HCEC 1CT (cell line): ENCODE results near the gene CARD9.
A peak's percentile ranks its signal among the peaks of the same experiment; 100 is the strongest.
"Not testable (repeated sequence)": the region's sequence is repeated elsewhere in the genome, so short reads cannot be mapped to it uniquely, and the experiment has no call there.

Experiments
- DNase-seq: peaks from one replicate; pipeline ENCODE4 v3.0.0-alpha.2; 2017

CARD9 gene

DNA sequence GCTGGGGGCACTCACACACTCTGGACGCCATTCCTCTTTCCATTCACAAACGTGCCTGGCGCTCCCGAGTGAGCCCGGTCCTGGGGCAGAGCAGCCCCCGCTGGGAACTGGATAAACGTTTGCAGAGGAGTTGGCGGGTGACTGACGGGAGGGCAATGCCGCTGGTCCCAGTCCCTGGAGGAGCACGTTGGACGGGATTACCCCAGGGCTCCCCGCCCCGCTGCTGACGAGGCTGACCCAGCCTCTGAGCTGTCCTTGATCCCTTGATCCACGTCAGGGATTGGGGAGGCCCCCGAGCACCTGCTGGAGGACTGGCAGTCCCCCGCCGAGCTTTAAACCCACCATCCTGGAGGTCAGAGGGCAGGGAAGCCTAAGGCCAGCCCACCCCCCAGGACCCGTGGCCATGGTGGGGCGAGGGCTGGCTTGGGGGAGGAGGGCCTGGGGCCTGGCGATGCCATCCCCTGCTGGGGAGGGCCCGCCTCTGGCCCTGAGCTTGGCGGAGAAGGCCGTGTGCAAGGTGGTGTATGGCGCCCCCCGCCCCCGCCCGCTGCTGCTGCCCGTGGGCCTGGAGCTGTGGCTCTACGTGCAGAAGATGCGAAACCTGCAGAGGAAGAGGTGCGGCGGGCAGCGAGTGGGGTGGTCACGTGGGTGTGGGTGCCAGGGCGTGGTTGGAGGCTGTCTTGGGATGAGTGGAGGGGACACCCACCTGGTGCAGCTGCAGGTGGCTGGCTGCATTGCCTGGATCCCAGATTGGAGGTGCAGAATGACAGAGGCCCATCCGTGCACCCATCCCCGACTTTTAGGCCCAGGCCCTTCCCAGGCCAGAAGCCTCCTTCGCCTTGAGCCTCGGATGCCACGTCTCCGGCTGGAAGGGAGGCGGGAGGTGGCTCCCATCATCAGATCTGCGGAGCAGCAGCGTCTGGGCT, 41.6 kb downstream of the CARD9 start:
- DNase-seq = no peak

GRCh38 chr9:136331030-136331429, 42.4 kb downstream of the CARD9 start:
- DNase-seq = no peak

DNA sequence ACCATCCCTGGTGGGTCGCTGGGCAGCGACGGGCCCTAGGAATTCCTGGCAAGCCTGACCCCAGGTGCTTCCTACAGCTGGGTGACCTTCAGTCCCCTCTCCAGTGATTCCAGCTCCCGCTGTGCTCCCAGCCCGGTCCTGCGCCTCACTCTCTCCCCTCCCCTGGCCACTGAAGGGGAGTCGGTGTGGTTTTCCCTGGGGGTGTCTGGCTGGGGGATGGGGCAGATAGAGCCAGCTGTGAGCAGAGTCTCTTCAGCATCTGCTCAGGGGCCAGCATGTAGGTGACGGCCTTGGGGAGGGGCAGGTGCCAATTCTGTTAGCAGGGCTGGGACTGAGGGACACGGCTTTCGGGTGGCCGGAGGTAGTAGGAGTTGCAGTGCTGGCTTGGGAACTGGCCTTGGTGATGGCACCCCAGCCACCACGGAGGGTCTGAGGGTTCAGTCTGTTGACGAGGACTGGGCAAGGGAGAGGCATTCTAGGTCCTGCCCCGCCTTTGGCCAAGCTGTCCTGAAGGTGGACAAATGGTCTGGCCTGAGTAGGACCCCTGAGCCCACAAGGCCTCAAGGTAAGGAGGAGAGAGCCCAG, 43.0 kb downstream of the CARD9 start:
- no peak for DNase-seq

GRCh38 chr9:136329636-136330405, 43.6 kb downstream of the CARD9 start:
- DNase-seq = no peak

- DNase-seq = no peak
These were observed 44.2 kb downstream of the CARD9 start for GRCh38 chr9:136329211-136329627.

DNA sequence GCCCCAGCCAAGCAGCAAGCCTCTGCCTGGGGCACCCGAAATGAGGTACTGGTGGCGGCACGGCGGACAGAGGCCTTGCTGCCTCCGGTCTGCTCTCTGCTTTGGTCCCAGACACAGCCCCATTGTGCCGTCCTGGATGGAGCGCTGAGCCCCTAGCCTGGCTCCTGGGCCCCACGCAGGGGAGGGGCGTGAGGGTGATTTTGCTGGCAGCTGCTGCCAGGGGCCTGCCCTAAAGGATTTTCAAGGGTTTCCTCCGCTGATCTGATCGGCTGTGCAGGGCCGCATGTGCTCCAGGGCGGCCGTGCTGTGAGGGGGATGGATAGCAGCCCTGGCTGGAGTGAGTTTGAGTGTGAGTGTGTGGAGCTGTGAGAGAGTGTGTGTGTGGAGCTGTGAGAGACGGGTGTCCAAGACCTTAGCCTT, 44.8 kb downstream of the CARD9 start:
- no peak for DNase-seq

DNA sequence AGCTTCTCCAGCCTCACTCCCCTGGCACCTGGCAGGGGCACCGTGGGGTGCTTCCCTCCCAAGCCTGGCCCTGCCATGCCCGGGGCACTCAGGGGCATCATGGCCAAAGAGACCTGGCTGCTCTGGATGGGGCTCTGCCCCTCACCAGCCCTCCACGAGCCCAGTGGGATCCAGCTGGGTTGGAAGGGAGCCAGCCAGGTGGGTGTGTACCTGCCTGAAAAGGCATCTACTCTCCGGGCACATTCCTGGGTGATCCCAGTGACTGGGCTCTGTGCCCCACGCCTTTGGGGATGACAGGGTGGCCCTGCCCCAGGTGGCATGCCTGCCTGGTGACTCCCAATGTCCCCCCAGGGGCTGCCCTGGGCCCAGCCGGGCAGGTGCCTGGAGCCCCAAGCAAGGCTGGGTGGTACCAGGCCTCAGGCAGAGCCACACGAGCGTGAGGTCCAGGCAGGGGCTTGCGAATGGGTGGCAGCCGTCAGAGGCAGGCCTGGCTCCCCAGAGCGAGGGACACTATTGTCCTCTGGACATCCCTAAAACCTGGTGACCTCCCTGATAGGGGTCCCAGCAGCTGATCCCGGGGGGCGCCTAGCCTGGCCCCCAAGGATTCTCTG, 45.4 kb downstream of the CARD9 start:
- DNase-seq = no peak

GRCh38 chr9:136327304-136327974, 46.0 kb downstream of the CARD9 start, which contains the start of gene GPSM1:
Gene GPSM1, plus strand, starts transcription at chr9:136327539. Its CDS starts 157 bp downstream, at chr9:136327696.
- DNase-seq = peak; percentile 27

DNA sequence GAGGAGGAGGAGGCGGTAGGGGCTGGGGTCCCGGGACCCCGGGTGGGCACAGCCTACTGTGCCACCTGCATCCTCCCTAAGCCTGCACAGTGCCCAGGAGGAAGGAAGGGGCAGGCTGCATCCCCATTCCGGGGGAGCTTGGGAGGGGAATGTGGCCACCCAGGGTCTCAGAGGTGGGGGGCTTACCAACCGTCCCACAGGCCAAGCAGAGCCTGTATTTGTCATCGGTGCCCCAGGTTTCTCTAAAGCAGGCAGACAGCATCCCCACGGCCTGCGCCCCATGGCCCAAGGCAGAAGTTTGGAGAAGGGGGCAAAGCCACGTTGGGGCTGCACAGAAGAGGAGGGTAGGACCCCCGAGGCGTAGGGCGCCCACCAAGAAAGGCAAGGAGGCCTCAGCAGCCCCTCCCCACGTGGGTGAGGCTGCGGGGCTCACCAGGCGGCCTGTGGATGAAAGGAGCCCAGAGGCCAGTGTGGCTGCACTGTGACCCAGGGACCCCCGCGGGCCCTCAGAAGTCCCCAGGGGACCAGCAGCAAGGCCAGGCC, 46.6 kb downstream of the CARD9 start:
- no peak for DNase-seq

GRCh38 chr9:136326061-136326760, 47.3 kb downstream of the CARD9 start:
- no peak for DNase-seq

DNA sequence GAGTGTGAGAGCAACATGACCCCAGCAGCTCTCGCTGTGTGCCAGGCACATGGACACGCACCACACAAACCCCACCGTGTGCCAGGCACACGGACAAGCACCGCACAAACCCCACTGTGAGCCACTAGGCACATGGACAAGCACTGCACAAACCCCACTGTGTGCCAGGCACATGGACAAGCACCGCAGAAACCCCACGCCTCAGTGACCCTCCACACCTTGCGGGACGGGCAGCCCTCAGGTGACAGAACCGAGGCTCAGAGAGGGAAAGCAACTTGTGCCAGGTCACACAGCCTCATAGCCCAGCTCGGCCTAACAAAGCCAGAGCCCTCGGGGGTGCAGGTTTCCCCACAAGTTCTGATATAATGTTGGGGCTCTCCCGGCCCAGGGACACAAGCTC, 48.1 kb downstream of the CARD9 start:
- no peak for DNase-seq

GRCh38 chr9:136324501-136325300, 48.8 kb downstream of the CARD9 start:
- DNase-seq = no peak

GRCh38 chr9:136323371-136323789, 50.1 kb downstream of the CARD9 start:
- DNase-seq = no peak

DNA sequence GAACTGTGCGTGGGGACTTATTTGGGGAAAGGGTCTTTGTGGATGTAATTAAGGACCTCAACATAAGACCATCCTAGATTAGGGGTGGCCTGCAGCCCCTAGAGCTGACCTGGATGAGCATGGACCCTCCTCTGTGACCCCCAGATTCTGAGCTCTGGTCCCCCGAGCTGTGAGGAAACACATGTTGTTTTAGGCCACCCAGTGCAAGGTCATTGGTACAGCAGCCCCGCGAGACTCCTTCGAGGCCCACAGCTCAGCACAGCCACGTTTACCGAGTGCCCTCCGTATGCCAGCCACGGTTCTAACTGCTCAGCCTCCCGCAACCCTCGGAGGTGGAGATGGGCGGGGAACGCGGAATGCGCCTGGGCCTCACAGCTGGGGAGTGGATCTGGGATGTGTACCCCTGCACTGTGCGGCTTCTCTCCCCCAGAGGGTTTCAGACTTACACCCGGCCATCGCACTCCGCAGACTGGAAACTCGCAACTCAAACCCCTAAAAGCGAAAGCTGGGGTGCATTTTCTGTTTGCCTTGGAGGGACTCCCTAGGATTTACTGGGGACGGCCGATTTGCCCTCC, 50.6 kb downstream of the CARD9 start:
- no peak for DNase-seq

DNA sequence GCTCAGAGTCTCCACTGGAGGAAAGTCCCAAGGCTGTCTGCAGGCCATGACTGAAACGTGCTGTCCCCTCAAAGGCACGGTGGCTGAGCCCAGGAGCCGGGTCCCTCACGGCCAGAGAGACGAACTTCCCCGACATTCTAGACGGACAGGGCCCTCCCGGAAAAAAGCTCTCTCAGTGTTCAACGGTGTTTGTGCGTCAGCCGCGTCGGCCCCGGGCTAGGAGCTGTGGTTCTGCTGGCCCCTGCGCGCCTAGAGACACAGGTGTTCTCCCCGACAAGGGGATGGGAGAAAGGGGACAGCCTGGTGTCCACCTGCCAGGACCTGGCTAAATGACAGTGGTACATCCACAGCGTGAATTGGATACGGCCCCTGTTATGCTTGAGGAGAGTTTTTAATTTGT, 51.9 kb downstream of the CARD9 start:
- DNase-seq = no peak

DNA sequence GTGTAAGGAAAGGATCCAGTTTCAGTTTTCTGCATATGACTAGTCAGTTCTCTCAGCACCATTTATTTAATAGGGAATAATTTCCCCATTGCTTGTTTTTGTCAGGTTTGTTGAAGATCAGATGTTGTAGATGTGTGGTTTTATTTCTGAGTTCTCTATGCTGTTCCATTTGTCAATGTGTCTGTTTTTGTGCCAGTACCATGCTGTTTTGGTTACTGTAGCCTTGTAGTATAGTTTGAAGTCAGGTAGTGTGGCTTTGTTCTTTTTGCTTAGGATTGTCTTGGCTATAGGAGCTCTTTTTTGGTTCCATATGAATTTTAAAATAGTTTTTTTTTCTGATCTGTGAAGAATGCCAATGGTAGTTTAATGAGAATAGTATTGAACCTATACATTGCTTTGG, 52.5 kb downstream of the CARD9 start:
- DNase-seq = not testable (repeated sequence)

DNA sequence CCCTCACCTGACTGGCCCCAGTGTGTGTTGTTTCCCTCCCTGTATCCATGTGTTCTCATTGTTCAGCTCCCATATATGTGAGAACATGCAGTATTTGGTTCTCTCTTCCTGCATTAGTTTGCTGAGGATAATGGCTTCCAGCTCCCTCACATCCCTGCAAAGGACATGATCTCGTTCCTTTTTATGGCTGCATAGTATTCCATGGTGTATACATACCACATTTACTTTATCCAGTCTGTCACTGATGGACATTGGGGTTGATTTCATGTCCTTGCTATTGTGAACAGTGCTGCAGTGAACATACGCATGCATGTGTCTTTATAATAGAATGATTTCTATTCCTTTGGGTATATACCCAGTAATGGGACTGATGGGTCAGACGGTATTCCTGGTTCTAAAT, 53.5 kb downstream of the CARD9 start:
- DNase-seq = not testable (repeated sequence)

DNA sequence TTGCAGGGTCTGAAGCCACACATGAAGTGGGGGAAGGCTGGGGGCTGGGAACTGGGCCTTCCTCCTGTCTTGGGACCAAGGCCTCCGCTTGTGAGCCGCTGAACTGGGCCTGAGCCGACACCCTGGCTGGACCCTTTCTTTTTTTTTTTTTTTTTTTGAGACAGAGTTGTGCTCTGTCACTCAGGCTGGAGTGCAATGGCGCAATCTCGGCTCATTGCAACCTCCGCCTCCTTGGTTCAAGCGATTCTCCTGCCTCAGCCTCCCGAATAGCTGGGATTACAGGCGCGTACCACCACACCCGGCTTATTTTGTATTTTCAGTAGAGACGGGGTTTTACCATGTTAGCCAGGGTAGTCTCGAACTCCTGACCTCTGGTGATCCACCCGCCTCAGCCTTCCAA, 54.2 kb downstream of the CARD9 start:
- not testable (repeated sequence) for DNase-seq

DNA sequence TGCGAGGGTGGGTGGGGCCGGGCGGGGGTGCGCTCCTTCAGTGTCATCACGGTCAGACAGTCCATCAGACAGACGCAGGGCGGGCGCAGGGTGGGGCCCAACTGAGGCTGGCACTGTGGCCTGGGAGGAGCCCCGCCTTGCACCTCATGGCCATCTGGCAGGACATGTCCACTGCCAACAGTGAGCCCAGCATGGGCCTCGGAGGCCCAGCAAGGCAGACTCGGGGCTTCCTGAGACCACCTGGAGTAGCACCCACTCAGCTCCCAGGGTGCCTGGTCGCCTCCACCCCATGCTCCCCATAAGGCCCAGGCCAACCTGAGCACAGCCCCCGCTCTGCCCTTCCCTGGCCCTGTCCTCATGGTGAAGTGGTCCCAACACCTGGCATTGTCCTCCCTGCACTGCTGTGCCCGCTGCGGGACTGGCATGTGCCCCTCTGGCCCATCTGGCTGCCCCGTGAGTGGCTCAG, 54.7 kb downstream of the CARD9 start:
- no peak for DNase-seq
